ENCODE results near the gene RAD51D.
"Not testable (repeated sequence)": the region's sequence is repeated elsewhere in the genome, so short reads cannot be mapped to it uniquely, and the experiment has no call there.

Gene RAD51D

DNA sequence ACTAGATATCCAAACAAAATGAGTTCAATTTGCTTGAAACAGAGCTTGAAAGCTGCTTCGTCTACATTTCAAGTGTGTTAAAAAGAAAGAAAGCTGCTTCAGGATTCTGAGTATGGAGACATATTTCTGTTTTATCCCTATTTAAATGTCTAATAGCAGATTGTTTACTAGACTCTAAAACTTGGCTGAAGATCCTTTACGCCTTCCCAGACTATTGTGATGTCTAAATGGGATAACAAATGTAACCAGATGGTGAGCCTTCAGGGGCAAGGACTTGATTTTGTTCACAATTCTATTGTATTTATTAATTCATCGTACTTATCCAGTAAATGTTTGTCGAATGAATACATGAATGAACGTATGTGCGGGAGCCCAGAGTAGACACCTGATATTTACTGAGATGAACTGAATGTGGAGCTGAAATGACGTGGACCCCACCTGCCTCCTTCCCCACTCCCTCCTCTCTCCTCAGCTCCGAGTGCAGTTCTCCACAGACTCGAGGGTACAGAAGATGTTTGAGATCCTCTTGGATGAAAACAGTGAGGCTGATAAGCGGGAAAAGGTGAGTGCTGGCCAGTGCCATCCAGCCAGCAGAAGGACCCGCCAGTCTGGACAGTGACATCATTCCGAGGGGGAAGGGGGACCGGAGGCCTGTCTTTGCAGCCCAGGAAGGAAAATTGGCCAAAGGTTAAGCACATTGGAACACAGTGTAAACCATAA lies 32.9 kb upstream of the RAD51D start:
- TF ChIP-seq OSR1 (CRISPR knock-in tag; IDR thresholded peaks at IDR 0.05) (no peak), ZFP3 (CRISPR knock-in tag; IDR thresholded peaks at IDR 0.05) (no peak), ISL1 (CRISPR knock-in tag; IDR thresholded peaks at IDR 0.05) (no peak), SNAI2 (CRISPR knock-in tag; IDR thresholded peaks at IDR 0.05) (no peak), TCF4 (CRISPR knock-in tag; IDR thresholded peaks at IDR 0.05; ENCODE audit: borderline replicate concordance) (no peak), ZC3H10 (CRISPR knock-in tag; IDR thresholded peaks at IDR 0.05) (no peak), ARNTL (CRISPR knock-in tag; IDR thresholded peaks at IDR 0.05; ENCODE audit: borderline replicate concordance, low read depth) (no peak), ZNF70 (CRISPR knock-in tag; IDR thresholded peaks at IDR 0.05) (no peak), ZFP30 (CRISPR knock-in tag; IDR thresholded peaks at IDR 0.05) (no peak)
- TF ChIP-seq, protein P1, sequence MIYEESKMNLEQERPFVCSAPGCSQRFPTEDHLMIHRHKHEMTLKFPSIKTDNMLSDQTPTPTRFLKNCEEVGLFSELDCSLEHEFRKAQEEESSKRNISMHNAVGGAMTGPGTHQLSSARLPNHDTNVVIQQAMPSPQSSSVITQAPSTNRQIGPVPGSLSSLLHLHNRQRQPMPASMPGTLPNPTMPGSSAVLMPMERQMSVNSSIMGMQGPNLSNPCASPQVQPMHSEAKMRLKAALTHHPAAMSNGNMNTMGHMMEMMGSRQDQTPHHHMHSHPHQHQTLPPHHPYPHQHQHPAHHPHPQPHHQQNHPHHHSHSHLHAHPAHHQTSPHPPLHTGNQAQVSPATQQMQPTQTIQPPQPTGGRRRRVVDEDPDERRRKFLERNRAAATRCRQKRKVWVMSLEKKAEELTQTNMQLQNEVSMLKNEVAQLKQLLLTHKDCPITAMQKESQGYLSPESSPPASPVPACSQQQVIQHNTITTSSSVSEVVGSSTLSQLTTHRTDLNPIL (CRISPR knock-in tag; IDR thresholded peaks at IDR 0.05; ENCODE audit: low read depth): no peak
- ATAC-seq: no peak

DNA sequence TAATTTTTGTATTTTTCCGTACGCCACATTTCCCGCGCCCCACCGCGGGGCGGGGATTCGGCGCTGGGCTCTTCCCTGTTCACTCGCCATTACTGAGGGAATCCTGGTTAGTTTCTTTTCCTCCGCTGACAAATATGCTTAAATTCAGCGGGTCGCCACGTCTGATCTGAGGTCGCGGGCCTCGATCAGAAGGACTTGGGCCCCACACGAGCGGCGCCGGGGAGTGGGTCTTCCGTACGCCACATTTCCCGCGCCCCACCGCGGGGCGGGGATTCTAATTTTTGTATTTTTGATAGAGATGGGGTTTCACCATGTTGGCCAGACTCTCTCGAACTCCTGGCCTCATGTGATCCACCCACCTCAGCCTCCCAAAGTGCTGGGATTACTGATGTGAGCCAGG lies 31.4 kb upstream of the RAD51D start:
- not testable (repeated sequence) for ATAC-seq

DNA sequence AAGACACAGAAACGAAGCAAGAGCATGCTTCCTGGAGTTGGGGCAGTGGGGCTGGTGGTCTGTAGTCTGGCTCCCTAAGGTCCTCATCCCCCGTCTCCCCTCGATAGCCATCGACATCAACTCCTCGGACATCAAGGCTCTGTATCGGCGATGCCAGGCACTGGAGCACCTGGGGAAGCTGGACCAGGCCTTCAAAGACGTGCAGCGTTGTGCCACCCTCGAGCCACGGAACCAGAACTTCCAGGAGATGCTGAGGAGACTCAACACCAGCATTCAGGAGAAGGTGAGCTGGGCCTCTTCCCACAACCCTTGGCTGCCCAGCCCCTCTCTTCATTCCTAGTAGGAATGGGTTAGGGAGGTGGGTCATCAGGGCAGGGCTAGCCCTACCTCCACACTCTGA lies 30.3 kb upstream of the RAD51D start:
- ATAC-seq: no peak
- TF ChIP-seq, protein P2, sequence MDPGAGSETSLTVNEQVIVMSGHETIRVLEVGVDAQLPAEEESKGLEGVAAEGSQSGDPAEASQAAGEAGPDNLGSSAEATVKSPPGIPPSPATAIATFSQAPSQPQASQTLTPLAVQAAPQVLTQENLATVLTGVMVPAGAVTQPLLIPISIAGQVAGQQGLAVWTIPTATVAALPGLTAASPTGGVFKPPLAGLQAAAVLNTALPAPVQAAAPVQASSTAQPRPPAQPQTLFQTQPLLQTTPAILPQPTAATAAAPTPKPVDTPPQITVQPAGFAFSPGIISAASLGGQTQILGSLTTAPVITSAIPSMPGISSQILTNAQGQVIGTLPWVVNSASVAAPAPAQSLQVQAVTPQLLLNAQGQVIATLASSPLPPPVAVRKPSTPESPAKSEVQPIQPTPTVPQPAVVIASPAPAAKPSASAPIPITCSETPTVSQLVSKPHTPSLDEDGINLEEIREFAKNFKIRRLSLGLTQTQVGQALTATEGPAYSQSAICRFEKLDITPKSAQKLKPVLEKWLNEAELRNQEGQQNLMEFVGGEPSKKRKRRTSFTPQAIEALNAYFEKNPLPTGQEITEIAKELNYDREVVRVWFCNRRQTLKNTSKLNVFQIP (CRISPR knock-in tag; IDR thresholded peaks at IDR 0.05; ENCODE audit: borderline replicate concordance, low read depth): no peak
- TF ChIP-seq, protein P1 (CRISPR knock-in tag; IDR thresholded peaks at IDR 0.05; ENCODE audit: low read depth): no peak
- TF ChIP-seq ZNF8 (CRISPR knock-in tag; IDR thresholded peaks at IDR 0.05) (no peak), ISL1 (CRISPR knock-in tag; IDR thresholded peaks at IDR 0.05) (no peak), ARNTL (CRISPR knock-in tag; IDR thresholded peaks at IDR 0.05; ENCODE audit: borderline replicate concordance, low read depth) (no peak), ZC3H10 (CRISPR knock-in tag; IDR thresholded peaks at IDR 0.05) (no peak), SNAI2 (CRISPR knock-in tag; IDR thresholded peaks at IDR 0.05) (no peak), OSR1 (CRISPR knock-in tag; IDR thresholded peaks at IDR 0.05) (no peak), RARB (CRISPR knock-in tag; IDR thresholded peaks at IDR 0.05) (no peak), TCF4 (CRISPR knock-in tag; IDR thresholded peaks at IDR 0.05; ENCODE audit: borderline replicate concordance) (no peak), GLIS3 (CRISPR knock-in tag; IDR thresholded peaks at IDR 0.05) (no peak), ZNF70 (CRISPR knock-in tag; IDR thresholded peaks at IDR 0.05) (no peak), ZNF565 (CRISPR knock-in tag; conservative IDR thresholded peaks at IDR 0.05; ENCODE audit: low read depth) (no peak), CSDC2 (CRISPR knock-in tag; IDR thresholded peaks at IDR 0.05) (no peak), TOX (CRISPR knock-in tag; IDR thresholded peaks at IDR 0.05; ENCODE audit: borderline replicate concordance) (no peak), ZFP30 (CRISPR knock-in tag; IDR thresholded peaks at IDR 0.05) (no peak), BACH2 (CRISPR knock-in tag; IDR thresholded peaks at IDR 0.05; ENCODE audit: borderline replicate concordance) (no peak), ZFP3 (CRISPR knock-in tag; IDR thresholded peaks at IDR 0.05) (no peak)
- TF ChIP-seq, protein P3, sequence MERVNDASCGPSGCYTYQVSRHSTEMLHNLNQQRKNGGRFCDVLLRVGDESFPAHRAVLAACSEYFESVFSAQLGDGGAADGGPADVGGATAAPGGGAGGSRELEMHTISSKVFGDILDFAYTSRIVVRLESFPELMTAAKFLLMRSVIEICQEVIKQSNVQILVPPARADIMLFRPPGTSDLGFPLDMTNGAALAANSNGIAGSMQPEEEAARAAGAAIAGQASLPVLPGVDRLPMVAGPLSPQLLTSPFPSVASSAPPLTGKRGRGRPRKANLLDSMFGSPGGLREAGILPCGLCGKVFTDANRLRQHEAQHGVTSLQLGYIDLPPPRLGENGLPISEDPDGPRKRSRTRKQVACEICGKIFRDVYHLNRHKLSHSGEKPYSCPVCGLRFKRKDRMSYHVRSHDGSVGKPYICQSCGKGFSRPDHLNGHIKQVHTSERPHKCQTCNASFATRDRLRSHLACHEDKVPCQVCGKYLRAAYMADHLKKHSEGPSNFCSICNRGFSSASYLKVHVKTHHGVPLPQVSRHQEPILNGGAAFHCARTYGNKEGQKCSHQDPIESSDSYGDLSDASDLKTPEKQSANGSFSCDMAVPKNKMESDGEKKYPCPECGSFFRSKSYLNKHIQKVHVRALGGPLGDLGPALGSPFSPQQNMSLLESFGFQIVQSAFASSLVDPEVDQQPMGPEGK (CRISPR knock-in tag; IDR thresholded peaks at IDR 0.05; ENCODE audit: borderline replicate concordance): no peak
- TF ChIP-seq, protein P4, sequence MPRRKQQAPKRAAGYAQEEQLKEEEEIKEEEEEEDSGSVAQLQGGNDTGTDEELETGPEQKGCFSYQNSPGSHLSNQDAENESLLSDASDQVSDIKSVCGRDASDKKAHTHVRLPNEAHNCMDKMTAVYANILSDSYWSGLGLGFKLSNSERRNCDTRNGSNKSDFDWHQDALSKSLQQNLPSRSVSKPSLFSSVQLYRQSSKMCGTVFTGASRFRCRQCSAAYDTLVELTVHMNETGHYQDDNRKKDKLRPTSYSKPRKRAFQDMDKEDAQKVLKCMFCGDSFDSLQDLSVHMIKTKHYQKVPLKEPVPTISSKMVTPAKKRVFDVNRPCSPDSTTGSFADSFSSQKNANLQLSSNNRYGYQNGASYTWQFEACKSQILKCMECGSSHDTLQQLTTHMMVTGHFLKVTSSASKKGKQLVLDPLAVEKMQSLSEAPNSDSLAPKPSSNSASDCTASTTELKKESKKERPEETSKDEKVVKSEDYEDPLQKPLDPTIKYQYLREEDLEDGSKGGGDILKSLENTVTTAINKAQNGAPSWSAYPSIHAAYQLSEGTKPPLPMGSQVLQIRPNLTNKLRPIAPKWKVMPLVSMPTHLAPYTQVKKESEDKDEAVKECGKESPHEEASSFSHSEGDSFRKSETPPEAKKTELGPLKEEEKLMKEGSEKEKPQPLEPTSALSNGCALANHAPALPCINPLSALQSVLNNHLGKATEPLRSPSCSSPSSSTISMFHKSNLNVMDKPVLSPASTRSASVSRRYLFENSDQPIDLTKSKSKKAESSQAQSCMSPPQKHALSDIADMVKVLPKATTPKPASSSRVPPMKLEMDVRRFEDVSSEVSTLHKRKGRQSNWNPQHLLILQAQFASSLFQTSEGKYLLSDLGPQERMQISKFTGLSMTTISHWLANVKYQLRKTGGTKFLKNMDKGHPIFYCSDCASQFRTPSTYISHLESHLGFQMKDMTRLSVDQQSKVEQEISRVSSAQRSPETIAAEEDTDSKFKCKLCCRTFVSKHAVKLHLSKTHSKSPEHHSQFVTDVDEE (CRISPR knock-in tag; IDR thresholded peaks at IDR 0.05): no peak
